CD14-positive monocyte (primary cell): ENCODE measurements around the gene BAG1. TPM values are rescaled to one million over a fixed set of nuclear protein-coding genes. Genes with fewer than 3 reads are reported as not detected.

Experiments
- DNase-seq, 3 donors: peaks; one replicate each; pipeline ENCODE4 v3.0.0-alpha.2; 2011 to 2022
- H2AFZ ChIP-seq: 2 replicates; pipeline ENCODE4 v1.6.0; 2012; ENCODE audit warnings: mild to moderate bottlenecking, low read depth, low read length, inconsistent platforms; ENCODE audit not compliant: insufficient read depth, poor library complexity, severe bottlenecking
- H3K27ac ChIP-seq, 2 donors: 1 replicate in 1 of 2; 2 replicates in 1 of 2; pipeline ENCODE4 v1.5.1; 2012 to 2013; ENCODE audit warnings: low read length in 2 of 2, control low read depth in 1 of 2, inconsistent platforms in 1 of 2, low read depth in 1 of 2, mild to moderate bottlenecking in 1 of 2
- H3K27me3 ChIP-seq, 2 donors: one replicate each; pipeline versions ENCODE4 v1.6.0 to v1.6.1; 2011 to 2013; ENCODE audit warnings: low read length in 2 of 2; ENCODE audit not compliant: control insufficient read depth in 2 of 2, insufficient read depth in 2 of 2
- H3K36me3 ChIP-seq, 2 donors: replicated peaks in 1 of 2; 1 replicate in 1 of 2; 2 replicates in 1 of 2; pipeline versions ENCODE4 v1.5.1 to v1.6.1; 2012 to 2013; ENCODE audit warnings: low read length in 2 of 2, control low read depth in 1 of 2, inconsistent platforms in 1 of 2, mild to moderate bottlenecking in 1 of 2; ENCODE audit not compliant: insufficient read depth in 2 of 2, control insufficient read depth in 1 of 2
- H3K4me1 ChIP-seq, 2 donors: 1 replicate in 1 of 2; 2 replicates in 1 of 2; pipeline versions ENCODE4 v1.5.1 to v1.6.1; 2012 to 2013; ENCODE audit warnings: low read length in 2 of 2, control low read depth in 1 of 2, inconsistent platforms in 1 of 2, mild to moderate bottlenecking in 1 of 2, moderate library complexity in 1 of 2; ENCODE audit not compliant: insufficient read depth in 2 of 2, control insufficient read depth in 1 of 2
- H3K4me2 ChIP-seq: replicated peaks from 2 replicates; pipeline ENCODE3; 2012; ENCODE audit warnings: low read length, moderate library complexity, mild to moderate bottlenecking; ENCODE audit not compliant: poor library complexity, severe bottlenecking; ENCODE audit errors: extremely low read depth
- H3K4me3 ChIP-seq, 3 experiments: fragments of 200-600 bp in 1 of 3; sonication (generic) in 1 of 3; replicated peaks in 1 of 3; 1 replicate in 2 of 3; 2 replicates in 1 of 3; pipeline ENCODE4 v1.5.1; 2011 to 2013; ENCODE audit warnings: low read length in 3 of 3, mild to moderate bottlenecking in 3 of 3, control low read depth in 2 of 3, low read depth in 2 of 3, inconsistent platforms in 1 of 3, moderate library complexity in 1 of 3
- H3K79me2 ChIP-seq: 2 replicates; pipeline ENCODE4 v1.6.0; 2012; ENCODE audit warnings: mild to moderate bottlenecking, control low read depth, inconsistent platforms, low read length, moderate library complexity; ENCODE audit not compliant: insufficient read depth
- H3K9ac ChIP-seq: 2 replicates; pipeline ENCODE4 v1.6.0; 2017; ENCODE audit warnings: low read length, mild to moderate bottlenecking; ENCODE audit not compliant: insufficient read depth, poor library complexity, severe bottlenecking
- H3K9me3 ChIP-seq, 2 donors: replicated peaks in 1 of 2; 1 replicate in 1 of 2; 2 replicates in 1 of 2; pipeline versions ENCODE4 v1.5.1 to v1.6.1; 2012 to 2013; ENCODE audit warnings: low read length in 2 of 2, control low read depth in 1 of 2; ENCODE audit not compliant: control insufficient read depth in 1 of 2, insufficient read depth in 1 of 2
- H4K20me1 ChIP-seq: 2 replicates; pipeline ENCODE4 v1.6.0; 2012; ENCODE audit warnings: mild to moderate bottlenecking, low read length, control low read depth, moderate library complexity; ENCODE audit not compliant: insufficient read depth
- H3K27ac Mint-ChIP-seq, 7 donors: one replicate each; pipeline ENCODE4 v1.8.0; 2020; ENCODE audit warnings: mild to moderate bottlenecking in 7 of 7, mixed read lengths in 7 of 7, moderate library complexity in 6 of 7, inconsistent platforms in 2 of 7
- H3K27me3 Mint-ChIP-seq, 3 donors: one replicate each; pipeline ENCODE4 v1.8.0; 2021 to 2022; ENCODE audit warnings: low read depth in 3 of 3, mild to moderate bottlenecking in 3 of 3, mixed read lengths in 3 of 3, moderate library complexity in 3 of 3, inconsistent platforms in 1 of 3
- H3K36me3 Mint-ChIP-seq, 2 donors: one replicate each; pipeline ENCODE4 v1.8.0; 2020; ENCODE audit warnings: mixed read lengths in 2 of 2, inconsistent platforms in 1 of 2, mild to moderate bottlenecking in 1 of 2
- H3K4me1 Mint-ChIP-seq: one replicate; pipeline ENCODE4 v1.8.0; 2020; ENCODE audit warnings: mild to moderate bottlenecking, mixed read lengths
- H3K4me3 Mint-ChIP-seq, 2 donors: one replicate each; pipeline ENCODE4 v1.8.0; 2020; ENCODE audit warnings: mild to moderate bottlenecking in 2 of 2, mixed read lengths in 2 of 2, moderate library complexity in 1 of 2
- H3K9me3 Mint-ChIP-seq, 7 donors: one replicate each; pipeline ENCODE4 v1.8.0; 2020 to 2022; ENCODE audit warnings: mixed read lengths in 7 of 7, mild to moderate bottlenecking in 6 of 7, moderate library complexity in 6 of 7, inconsistent platforms in 2 of 7
- CTCF ChIP-seq: fragments of 200-600 bp; IDR thresholded peaks from one replicate; pipeline ENCODE4 v1.8.0; 2022; ENCODE audit warnings: antibody characterized with exemption, mild to moderate bottlenecking
- WGBS: methylation state at CpG from one replicate; pipeline ENCODE4 v1.1.5; 2013; ENCODE audit warnings: missing lambda C conversion rate; ENCODE audit not compliant: insufficient coverage; 5-methylcytosine and 5-hydroxymethylcytosine counted together
- intact Hi-C, 2 donors: fragments of 100-400 bp; cut with micrococcal nuclease; formaldehyde crosslinking; loops; one replicate each; pipeline versions ENCODE4 v1.15.0 to v1.15.1; 2023
- polyA plus RNA-seq, 3 donors: library from polyadenylated mRNA; depleted of rRNA in 1 of 3; unstranded in 2 of 3; stranded (reverse) in 1 of 3; fragments of 300-500 nt in 2 of 3; fragments of >200 nt in 1 of 3; fragmentation: Illumina TruSeq in 2 of 3; gene quantifications; 1 replicate in 2 of 3; 2 replicates in 1 of 3; pipeline ENCODE4 v1.2.3, GENCODE V29; 2012 to 2021

BAG1 gene
- polyA plus RNA-seq, 3 donors, result 41.8 to 94.5 (median 93.6) TPM

GRCh38 chr9:33288235-33288634 is 23.7 kb upstream of the BAG1 start:
- intact Hi-C loops, result no loop called here
- H3K4me3 ChIP-seq, result no peak overlapping the region

GRCh38 chr9:33287087-33287490 is 22.6 kb upstream of the BAG1 start:
- Histone ChIP-seq H2AFZ (no peak overlapping the region), H3K36me3 (peaks cover 8 to 29% of the 10 kb centered on the region in 2 donors), H3K4me2 (no peak overlapping the region), H3K4me1 (peaks cover 25 to 39% of the 10 kb centered on the region in 2 donors), H3K4me3 (no peak overlapping the region), H3K9ac (no peak overlapping the region), H3K27me3 (no peaks in the 10 kb centered on the region), H3K79me2 (peaks cover 18% of the 10 kb centered on the region), H3K9me3 (no peaks in the 10 kb centered on the region), H4K20me1 (no peaks in the 10 kb centered on the region), H3K27ac (peak overlapping the region in 1 of 2 donors; percentile 34)
- peak; percentile 48 to 66 (median 58) for DNase-seq
- WGBS, result 0% methylated on average over 1 of the region's 4 CpGs
- intact Hi-C loops, result no loop called here
- Mint-ChIP-seq H3K27me3 (no peaks in the 10 kb centered on the region), H3K9me3 (no peaks in the 10 kb centered on the region), H3K36me3 (peaks cover 25 to 30% of the 10 kb centered on the region in 2 donors), H3K27ac (peak overlapping the region; percentile 30 to 87 (median 76)), H3K4me3 (no peak overlapping the region), H3K4me1 (peaks cover 30% of the 10 kb centered on the region)
- peak; percentile 81 for TF ChIP-seq CTCF

More at GRCh38 chr9:33288235-33288634, 23.7 kb upstream of the BAG1 start:
- no peak overlapping the region for H2AFZ ChIP-seq
- no peak overlapping the region for H3K9ac ChIP-seq
- H3K4me1 ChIP-seq, result peaks cover 25 to 41% of the 10 kb centered on the region in 2 donors
- peaks cover 39% of the 10 kb centered on the region for H3K4me1 Mint-ChIP-seq
- peaks cover 29% of the 10 kb centered on the region for H3K79me2 ChIP-seq
- peak overlapping the region in 1 of 2 donors; percentile 99 for H3K27ac ChIP-seq
- H3K9me3 ChIP-seq, result no peaks in the 10 kb centered on the region
- peaks cover 3 to 27% of the 10 kb centered on the region in 2 donors for H3K36me3 ChIP-seq
- H3K27me3 ChIP-seq, result no peaks in the 10 kb centered on the region
- H3K27me3 Mint-ChIP-seq, result no peaks in the 10 kb centered on the region
- peak overlapping the region in 5 of 7 donors; percentile 76 to 100 (median 83) for H3K27ac Mint-ChIP-seq
- TF ChIP-seq CTCF, result no peak
- no peak overlapping the region for H3K4me2 ChIP-seq
- no peak overlapping the region for H3K4me3 Mint-ChIP-seq
- no peak for DNase-seq
- no CpG with 5 or more reads among the region's 4 CpGs for WGBS
- H3K36me3 Mint-ChIP-seq, result peaks cover 23 to 24% of the 10 kb centered on the region in 2 donors
- no peaks in the 10 kb centered on the region for H3K9me3 Mint-ChIP-seq
- H4K20me1 ChIP-seq, result no peaks in the 10 kb centered on the region
